NCI-H774 (cell line): ENCODE measurements around the gene MAP4K4.

Experiments used
- DNase-seq: peaks from one replicate; lab custom pipeline; 2025; lab: John Stamatoyannopoulos, UW

The MAP4K4 gene

DNA sequence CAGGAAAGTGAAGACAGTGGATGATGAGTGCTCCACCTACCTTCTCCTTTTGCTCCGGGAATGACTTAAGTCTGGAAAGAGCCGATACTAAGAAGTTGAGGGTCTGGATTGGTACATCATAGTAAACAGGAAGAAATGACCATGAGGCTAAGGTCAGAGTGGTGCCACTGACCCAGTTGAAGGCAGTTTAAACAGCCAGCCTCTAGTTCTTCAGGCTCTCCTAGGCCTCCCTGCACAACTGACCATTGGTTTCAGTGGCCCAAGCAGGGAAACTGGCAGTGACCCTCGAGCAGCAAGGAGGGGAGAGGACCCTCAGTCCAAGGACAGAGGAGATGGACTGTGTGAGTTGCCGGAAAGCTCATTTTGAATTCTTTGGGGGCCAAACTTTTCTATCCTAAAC, 119.1 kb downstream of the MAP4K4 start:
- DNase-seq = no peak

DNA sequence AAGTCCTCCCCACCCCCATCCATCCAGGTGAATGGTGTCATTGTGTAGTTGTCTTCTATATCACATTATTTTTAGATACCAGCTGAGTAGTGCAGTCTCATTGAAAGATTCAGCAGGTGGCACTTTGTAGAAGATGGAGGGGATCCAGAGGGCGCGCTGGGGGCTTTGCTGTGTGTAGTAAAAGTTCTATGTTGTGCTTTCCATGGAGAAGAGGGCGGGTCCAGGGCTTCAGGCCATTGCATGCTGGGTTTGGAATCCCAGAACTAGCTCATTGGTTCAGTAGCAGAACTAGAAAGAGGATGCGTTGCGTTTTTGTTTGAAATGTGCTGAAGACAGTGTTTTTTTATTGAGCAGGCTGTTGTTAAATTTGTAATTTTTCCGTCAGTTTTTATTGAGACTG, 120.0 kb downstream of the MAP4K4 start:
- DNase-seq = no peak

GRCh38 chr2:101818531-101819451, 121.3 kb downstream of the MAP4K4 start:
- DNase-seq = no peak

- DNase-seq = no peak
These were observed 123.0 kb downstream of the MAP4K4 start for GRCh38 chr2:101820519-101820918.

GRCh38 chr2:101821059-101821805, 123.7 kb downstream of the MAP4K4 start:
- DNase-seq = no peak

GRCh38 chr2:101821828-101822458, 124.4 kb downstream of the MAP4K4 start:
- no peak for DNase-seq

- no peak for DNase-seq
These were observed 125.9 kb downstream of the MAP4K4 start for GRCh38 chr2:101823347-101823791.

GRCh38 chr2:101823859-101824258, 126.4 kb downstream of the MAP4K4 start:
- DNase-seq = no peak

- no peak for DNase-seq
These were observed 129.2 kb downstream of the MAP4K4 start for GRCh38 chr2:101826716-101827115.

DNA sequence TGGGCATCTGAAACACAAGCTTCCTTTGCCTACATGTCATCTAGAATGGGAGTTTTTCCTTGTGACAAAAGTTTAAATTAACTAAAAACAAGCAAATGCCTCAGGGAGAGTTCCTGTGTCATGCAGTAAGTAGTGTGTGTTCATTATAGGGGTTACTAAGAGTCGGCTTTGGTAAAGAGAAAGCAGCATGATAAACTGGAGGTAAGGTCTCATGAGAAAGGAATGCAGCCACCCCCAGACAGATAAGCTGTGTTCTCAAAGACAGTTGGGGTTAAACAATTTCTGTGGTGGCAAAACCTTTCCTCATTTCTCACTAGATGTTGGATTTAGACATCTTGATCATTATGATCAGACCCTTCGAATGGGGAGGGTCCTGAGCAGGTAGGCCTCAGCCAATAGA, 129.7 kb downstream of the MAP4K4 start:
- DNase-seq = no peak

DNA sequence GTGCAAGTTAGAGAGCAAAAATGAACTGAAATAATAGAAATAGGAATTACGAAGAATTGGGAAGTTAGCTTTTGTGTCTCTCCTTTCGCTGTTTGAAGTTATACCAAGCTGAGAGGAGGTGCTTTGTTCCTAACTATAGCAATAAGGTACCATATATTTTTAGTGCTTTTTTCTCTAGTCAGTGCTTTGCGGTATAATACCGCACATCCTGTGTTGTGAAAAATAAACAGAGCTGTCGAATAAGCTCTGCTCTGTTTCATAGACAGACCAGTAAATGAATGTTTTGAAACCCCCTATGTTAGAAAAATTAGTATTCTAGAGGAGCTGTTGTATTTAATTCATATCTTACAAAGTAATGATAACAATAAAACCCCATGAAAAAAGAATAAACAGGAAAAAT, 130.8 kb downstream of the MAP4K4 start:
- DNase-seq = no peak

- no peak for DNase-seq
These were observed 131.3 kb downstream of the MAP4K4 start for GRCh38 chr2:101828673-101829334.

- no peak for DNase-seq
These were observed 131.9 kb downstream of the MAP4K4 start for GRCh38 chr2:101829429-101829828.

DNA sequence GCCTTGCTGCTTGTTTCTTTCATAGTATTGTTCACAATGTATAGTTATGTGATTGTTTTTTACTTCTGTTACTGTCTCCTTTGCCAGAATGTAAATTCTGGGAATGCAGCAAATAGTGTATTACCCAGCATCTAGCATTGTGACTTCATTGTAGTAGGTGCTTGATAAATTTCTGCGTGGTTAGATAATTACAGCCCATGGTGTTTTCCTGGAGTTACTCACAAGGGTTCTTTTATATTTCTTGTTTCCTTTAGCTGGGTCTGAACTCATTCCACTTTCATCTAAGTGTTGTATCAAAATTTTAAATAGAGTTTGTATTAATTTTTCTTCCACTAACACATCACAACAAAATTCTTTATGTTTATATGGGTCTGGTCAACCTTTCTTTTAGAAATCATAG, 132.6 kb downstream of the MAP4K4 start:
- DNase-seq = no peak

GRCh38 chr2:101830555-101830954, 133.0 kb downstream of the MAP4K4 start:
- DNase-seq = no peak

DNA sequence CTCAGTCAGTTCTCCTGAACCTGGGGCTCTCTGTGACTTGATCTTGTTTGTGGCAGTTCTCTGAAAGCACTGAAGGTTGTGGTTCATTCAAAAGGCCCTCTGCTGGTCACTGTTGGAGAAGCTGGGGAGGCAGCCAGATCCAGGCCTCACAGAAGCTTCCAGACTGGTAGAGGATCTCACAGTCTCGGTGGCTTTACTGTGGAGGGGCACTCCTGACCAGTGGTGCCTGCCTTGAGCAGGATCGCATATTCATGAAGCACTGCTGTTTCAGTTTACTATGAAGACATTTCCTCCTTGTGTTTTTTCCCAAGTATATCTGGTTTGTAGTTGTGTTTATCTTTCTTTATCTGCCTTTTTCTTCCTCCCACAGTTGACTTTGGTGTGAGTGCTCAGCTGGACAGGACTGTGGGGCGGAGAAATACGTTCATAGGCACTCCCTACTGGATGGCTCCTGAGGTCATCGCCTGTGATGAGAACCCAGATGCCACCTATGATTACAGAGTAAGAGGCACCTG, 133.9 kb downstream of the MAP4K4 start:
- DNase-seq = peak; percentile 34

- DNase-seq = no peak
These were observed 134.6 kb downstream of the MAP4K4 start for GRCh38 chr2:101832114-101832513.

- no peak for DNase-seq
These were observed 136.5 kb downstream of the MAP4K4 start for GRCh38 chr2:101833890-101834523.

DNA sequence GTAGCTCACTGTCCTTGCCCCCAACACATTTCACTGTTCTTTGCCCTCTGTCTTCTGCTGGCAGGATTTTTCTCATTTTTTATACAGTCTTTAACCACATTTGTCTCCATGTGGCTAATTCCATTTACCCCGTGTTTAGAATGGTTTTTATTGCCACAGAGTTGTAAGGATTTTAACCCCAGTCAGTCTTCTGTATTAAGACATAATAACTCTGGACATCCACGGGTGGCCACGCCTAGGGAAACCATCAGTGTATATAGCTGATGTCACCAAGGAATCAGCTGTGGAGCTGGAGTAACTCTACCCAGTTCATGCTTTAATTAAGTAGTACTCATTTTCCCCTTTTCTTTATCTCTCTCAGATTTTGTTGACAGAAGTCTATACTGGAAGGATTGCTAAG, 139.8 kb downstream of the MAP4K4 start:
- no peak for DNase-seq

GRCh38 chr2:101841679-101842327, 144.3 kb downstream of the MAP4K4 start:
- no peak for DNase-seq

GRCh38 chr2:101842471-101842870, 145.0 kb downstream of the MAP4K4 start:
- no peak for DNase-seq
